Measurements from ENCODE around the gene TSBP1.

TSBP1 gene, protein sequence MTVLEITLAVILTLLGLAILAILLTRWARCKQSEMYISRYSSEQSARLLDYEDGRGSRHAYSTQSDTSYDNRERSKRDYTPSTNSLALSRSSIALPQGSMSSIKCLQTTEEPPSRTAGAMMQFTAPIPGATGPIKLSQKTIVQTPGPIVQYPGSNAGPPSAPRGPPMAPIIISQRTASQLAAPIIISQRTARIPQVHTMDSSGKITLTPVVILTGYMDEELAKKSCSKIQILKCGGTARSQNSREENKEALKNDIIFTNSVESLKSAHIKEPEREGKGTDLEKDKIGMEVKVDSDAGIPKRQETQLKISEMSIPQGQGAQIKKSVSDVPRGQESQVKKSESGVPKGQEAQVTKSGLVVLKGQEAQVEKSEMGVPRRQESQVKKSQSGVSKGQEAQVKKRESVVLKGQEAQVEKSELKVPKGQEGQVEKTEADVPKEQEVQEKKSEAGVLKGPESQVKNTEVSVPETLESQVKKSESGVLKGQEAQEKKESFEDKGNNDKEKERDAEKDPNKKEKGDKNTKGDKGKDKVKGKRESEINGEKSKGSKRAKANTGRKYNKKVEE

DNA sequence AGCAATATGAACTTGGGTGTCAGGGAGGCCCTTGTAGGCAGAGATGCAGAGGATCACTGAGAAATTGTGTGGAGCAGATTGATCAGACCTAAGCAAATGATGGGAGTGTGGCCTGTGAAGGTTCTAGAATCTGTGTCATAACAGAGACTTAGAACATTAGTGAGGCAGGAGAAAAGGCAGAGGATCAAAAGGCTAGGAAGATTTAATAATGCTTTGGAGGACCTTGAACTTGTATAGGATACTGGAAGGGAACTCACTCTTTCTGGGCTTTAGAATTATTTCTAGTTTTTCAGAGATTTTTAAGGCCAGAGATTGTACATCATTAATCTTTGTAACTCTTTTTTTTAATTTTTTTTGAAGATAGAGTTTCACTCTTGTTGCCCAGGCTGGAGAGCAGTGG lies at the start of gene TSBP1:
TSBP1 (minus strand) TSS at position 101 of the 400 bp plus-strand sequence. CDS start 197 bp downstream, outside the sequence.
- DNase-seq: no peak

DNA sequence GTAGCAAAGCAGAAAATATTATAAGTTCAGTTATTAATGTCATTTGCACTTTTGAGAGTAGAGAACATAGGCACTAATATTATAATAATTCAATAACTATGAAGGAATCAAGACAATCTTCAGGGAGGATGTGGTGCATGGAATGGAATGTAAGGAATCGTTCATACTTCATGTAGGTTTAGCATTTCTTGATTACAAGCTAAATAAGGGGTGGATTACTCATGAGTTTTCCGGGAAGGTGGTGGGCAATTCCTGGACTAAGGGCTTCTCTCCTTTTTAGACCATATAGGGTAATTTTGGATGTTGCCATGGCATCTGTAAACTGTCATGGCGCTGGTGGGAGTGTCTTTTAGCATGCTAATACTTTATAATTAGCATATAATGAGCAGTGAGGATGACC lies 44.3 kb upstream of the TSBP1 start:
- DNase-seq: no peak

DNA sequence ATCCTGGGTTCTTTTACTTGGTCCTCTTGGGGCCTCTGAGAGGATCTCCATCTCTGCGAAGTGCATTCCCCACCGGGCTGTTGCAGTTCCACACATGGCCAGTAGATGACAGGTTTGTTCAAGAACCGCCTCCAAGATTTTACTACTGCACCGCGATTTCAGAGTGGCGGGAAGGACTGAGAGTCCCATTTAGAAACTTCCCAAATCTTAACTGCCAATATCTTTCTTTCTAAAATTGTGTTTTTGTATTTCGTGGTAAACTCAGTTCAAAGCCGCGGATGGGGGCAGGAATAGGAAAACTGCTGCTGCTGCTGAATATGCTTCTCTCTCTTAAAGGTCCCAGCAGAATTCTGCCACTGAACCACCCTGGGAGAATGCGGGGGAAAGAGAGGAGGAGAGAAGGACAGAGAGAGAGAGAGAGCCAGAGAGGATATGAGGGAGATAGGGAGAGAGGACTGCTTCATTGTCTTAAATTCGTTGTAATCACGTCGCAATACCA lies 43.9 kb upstream of the TSBP1 start:
- peak; percentile 79 for DNase-seq

DNA sequence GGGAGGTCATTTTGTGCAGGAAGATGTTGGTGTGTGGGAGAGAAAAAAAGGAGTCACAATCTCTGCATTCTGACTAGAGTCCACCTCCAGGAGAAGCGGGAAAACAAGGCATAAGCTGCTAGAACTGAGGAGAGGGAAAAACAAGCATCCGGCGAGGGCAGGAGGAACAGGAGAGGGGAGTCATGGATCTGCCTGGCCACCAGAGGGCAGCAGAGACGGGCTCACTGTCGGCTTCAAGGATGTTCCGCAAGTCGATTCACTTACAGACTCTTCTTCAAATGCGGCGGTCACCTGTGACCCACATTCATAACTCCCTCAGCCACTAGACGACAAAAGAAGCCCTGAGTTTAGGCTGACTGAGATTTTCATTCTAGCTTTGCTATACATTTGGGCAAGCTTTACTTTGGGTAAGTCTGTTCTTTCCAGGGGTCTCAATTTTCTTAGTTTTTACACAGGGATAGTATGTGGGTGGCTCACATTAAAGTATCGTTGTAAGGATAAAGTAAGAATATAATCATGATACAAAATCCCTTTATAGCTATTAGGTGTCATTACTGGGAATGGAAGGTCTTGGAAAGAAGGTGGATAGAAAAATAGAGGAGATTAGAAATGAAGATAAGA lies 41.8 kb upstream of the TSBP1 start:
- peak; percentile 82 for DNase-seq

DNA sequence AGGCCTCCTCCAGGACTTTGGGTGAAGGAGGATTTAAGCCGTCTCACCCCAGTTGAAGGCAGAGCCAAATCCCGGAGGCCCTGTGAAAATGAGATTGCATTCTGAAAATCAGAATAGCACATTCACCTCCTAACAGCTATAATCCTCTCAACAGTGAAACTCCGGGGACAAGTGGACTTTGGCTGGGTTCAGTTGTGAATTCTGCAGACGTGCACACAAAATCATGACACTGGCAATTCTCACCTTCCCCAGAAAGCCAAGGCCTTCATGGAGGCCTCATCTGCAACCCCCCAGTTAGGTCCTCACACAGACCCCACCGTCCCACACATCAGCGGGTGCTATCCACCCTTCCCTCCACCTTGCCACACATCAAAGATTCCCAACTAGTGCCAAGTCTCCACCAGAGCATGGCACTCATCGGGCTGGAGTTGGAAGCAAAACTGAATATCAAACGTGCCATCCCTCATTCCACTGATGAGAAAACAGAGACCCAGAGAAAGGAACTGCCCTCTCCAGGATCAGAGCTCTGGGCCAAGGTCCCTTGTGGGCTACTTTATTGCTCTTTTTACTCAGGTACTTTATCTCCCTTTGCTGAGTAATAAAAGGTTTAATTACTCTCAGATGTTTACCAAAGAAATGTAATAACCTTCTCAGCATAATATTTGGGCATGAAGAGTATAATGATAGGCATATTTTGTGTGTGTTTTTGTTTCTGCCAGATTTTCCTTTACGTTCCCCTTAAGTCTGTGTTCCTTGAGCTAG lies 40.0 kb upstream of the TSBP1 start:
- no peak for DNase-seq

DNA sequence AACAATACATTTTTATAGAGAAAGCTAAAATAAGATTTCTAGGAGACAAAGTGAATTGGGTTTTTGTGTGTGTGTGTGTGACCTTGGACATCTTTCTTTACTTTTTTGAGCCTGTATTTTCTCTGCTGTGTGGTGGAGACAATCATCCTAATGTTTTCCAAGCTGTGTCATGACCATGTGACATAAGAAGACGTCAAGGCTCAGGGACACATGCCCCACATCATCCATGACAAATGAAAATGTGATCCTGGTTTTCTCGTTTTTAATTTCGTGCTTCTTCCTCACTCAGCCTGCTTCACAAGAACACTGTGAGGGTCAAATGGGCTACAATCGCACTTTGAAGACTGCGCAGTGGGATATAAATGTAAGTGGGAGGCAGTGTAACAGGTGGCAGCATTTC lies 39.2 kb upstream of the TSBP1 start:
- no peak for DNase-seq

DNA sequence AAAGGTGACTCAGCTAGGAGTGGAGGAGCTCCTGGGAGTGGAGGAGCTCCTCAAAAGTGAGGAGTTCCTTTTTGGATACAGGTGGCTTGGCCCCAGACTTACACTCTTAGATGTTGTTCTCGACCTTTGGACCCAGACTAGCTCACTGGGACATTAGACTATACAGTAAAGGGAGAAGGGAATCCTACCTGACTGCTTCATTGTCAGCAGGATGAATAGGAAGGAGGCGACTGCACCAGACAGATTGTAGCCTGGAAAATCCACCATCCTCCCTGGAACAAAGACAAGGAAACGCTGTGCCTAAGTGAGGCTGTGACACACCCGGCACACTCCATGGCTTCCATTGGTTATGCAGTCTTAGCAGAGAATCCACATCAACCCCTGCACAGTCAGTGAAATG lies 35.2 kb upstream of the TSBP1 start, which contains the start of gene BTNL2:
BTNL2 (minus strand) TSS at position 325 of the 400 bp plus-strand sequence; CDS start at position 267, 58 bp downstream.
- DNase-seq: no peak

DNA sequence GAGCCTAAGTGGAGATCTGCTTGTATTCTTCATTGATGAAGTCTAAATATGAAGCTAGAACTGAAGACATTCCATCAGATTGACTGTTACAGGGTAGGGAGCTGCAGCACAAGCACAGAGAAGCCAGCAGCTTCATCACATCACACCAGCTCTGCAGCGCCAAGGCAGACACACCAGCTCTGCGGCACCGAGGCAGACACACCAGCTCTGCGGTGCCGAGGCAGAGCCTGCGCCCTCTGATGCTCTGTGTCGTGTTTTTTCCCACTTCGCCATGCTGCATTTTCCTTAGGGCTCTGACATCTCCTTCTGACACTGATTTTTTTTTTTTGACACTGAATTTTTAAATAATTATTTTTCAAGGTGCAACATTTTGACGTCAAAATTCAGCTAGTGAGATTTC lies 34.5 kb upstream of the TSBP1 start:
- no peak for DNase-seq

DNA sequence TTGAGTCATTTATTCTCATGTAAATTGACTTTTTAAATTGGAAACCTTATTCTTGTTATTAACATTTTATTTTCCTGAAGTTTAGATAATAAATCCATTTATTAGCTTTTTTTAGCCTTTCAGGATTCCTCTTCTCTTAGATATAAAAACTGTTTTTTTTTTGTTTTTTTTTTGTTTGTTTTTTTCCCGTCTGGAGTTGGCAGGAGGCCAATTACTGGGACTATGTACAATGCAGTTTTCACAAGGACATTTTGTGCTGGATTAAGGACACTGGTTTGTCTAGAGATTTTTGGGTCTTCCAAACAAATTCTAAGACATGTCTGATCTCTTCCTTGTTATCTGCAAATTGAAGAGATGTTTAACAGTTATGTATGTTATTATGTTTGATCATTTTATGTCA lies 34.0 kb upstream of the TSBP1 start:
- no peak for DNase-seq

DNA sequence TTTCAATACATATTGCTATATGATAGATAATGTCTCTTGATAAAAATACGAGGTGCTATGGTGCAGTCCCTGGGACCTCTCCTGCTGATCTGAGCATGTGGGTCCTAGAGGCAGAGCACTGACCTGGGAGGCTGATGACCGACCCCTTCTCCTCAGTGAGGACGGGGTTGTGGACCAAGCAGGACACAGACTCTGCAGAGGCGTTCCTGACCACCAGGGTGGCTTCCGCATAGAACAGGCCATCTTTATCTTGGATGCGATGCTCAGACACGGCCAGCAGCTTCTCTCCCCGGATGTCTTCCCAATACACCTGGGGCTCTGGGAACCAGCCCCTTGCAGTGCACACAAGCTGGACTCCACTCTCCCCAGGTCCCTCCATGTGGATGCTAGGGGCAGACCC lies 31.1 kb upstream of the TSBP1 start:
- DNase-seq: no peak

DNA sequence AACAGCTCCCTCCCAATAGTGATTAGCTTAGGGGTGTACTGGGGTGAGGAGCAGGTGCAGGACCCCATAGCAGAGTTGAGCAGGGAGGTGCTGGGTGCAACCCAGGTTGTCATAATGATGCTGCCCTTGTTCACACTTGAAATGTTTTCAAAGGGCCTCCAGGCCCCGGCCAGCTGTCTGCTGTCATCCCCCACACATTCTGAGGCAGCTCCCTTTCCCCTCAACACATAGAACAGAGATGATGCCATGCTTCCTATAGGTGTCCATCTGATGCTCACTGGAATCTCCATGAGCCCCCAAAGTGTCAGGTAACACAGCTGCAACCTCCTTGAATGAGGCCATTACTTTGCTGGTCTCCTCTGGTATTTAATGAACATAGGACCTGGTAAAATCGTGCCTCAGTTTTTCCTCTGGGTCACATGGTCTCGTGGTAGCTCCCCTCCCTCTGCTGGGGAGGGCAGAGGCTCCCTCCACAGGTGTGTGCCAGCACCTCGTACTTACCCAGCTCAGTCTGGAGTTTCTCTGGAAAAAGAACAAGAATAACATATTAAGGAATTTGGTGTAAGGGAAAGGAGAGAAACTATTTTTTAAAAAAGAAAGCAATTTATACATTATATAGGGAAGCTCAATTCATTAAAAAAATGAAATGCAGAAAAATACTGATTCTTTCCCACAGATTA lies 29.7 kb upstream of the TSBP1 start:
- DNase-seq: no peak

DNA sequence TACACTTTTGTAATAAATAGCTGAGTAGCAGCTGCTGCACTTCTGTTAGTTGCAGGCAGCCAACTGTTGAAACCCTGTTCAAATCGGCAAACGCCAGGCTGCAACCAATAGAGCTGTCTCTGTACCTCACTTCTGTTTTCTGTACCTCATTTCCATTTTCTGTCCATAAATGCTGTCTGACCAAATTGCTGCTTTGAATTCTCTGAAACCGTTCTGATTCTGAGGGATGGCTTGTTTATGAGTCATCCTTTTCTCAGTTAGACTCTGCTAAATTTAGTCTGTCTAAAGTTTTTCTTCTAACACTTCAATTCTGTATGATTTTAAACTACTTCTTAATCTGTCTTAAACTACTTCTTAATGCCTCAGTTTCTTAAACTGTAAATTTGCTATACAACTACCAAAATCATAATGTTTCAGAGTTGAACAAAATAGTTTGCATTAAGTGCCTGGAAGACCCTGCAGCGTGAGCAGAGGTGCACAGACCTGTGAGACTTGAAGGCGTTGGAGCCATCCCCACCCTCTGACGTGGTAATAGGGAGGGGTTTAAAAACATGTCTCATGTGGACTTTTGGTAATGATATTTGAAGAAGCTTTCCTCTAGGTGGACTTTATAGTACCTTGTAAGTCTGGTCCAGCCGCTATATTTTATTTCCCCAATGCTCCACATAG lies 25.7 kb upstream of the TSBP1 start:
- DNase-seq: peak; percentile 58

DNA sequence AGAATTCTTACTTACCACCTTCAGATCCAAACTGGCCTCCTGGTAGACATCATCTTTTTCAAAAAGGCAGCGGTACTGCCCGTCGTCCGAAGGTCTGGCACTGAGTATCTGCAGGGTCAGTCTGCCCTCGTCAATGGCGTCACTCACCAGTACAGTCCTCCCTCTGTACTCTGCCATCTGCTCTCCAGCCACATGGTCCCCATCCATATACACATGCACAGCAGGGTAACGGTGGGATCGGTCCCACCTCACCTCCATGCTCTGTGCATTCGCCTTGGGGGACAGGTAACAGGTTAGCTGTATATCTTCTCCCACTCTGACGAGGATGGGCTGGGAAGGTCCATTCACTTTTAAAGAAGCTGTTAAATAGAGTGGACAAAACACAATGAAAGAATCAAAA lies 24.3 kb upstream of the TSBP1 start:
- DNase-seq: no peak

DNA sequence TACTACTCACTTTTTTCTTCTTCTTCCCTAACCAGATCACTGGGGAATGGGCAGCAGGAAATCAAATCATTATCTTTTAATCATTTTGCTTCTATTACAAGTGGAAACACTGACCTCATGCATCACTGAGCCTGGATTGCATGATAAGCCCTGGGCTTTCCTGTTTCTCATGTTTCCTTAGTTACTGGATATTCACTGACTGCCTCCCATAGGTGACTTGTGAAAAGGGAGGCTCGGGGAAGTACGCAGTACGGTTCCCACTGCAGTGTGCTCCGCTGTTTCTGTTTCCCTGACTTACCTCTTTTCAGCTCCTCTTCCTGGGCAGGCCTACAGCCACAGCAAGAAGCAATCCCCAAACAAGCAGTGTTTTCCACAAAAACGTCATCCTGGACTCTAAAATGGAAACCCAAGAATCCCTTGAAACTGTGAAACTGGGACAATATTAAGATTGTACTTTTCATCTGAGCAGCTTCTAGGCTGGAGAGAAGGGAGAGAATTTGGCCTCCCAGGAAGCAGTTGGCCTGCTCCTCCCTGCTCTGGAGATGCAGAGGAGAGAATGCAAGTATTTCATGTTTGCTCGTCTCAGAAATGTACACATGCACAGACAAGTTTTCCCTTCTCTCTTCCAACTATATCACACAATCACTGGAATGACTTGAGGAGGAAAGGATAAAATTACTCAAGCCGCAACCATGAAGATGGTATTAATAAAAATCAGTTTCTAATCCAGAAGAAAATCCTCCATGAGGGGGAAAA lies 22.1 kb upstream of the TSBP1 start:
- no peak for DNase-seq

DNA sequence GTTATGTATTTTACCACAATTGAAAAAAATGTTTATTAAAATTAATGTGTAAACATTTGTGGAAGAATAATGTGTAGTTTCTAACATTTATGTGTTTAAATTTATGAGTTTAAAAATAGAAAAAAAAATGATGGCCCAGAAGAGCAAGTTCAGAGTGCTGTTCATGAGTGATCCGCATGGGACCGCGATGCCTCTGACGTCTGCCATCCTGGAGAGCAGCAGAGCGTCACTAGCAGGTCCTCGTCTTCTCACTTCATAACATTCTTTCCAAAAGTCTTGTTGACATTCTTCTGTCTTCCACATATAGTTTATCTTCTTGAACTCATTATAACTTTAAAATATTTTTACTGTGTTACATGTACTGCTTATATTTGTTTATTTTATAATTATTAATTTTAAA lies 19.8 kb upstream of the TSBP1 start:
- DNase-seq: no peak

DNA sequence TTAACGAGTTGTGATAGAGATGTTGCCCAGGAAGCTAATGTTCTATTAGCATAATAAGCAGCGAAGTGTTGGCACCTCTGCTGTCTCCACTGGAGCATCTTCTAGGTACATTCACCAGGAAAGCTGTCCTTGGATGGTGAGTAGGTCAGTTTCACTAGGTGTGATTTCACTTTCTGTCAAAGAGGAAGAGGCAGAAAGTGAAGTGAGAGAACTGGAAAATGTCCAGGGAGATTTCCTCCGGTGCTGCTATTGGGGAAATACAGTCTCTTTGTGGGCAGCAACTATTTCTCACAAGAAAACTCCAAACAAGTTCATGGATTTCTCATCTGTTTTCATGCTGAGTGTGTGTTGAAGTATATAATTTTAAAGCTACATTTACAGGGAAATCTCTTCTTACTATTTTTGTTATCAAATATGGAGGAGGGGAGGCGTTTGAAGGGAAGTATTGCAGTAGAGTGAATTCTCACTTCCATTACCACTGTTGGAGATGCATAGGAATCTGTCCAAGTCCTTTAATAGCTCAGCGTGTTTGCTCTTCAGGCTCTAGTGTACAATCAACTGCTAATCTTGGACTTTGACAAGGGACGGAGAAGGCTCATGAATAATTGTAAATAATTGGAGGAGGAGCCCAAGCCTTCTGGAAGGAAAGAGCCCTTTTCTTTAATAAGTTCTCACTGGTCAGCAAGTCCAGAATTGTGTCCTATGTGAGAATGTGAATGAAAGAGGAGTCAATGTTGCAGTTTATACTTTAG lies 16.1 kb upstream of the TSBP1 start:
- DNase-seq: no peak

DNA sequence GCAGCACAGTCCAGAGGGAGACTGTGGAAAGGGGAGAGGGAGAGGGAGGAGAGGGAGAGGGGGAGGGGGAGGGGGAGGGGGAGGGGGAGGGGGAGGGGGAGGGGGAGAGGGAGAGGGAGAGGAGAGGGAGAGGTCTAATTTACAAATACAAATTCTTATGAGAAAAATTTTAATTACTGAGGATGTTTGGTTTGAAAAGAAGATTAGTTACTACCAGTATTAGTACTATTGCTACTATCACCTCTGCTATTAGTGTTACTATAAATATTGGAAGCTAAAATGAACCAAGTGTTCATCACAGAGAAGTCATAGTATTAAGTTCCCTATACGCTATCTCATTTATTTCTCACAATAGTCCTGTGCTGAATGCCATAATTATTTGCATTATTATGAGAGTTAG lies 14.3 kb upstream of the TSBP1 start:
- no peak for DNase-seq

DNA sequence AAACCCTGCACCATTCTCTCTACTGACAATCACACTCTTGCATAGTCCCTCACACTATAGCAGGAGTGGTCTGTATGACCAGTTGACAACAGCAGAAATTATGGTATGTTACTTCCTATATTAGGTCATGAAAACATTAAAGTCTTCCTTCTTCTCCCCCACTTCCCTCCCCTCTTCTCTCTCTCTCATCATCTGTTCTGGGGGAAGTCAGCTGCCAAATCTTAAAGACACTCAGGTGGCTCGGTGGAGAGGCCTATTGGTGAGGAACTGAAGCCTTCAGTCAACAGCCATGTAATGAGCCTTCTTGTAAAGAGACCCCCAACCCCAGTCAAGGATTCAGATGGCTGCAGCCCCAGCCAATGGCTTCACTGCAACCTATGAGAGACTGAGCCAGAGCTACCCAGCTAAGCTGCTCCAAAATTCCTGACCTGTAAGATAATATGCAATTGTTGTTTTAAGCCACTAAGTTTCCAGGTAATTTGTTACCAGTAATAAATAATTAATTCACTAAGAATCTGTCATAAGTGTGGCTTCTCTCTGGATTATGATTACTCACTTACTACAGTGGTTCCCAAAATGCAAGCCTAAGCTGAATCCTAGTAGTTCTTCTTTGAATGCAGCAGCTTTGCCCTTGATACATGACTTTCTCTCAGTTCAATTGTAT lies 11.2 kb upstream of the TSBP1 start:
- no peak for DNase-seq

DNA sequence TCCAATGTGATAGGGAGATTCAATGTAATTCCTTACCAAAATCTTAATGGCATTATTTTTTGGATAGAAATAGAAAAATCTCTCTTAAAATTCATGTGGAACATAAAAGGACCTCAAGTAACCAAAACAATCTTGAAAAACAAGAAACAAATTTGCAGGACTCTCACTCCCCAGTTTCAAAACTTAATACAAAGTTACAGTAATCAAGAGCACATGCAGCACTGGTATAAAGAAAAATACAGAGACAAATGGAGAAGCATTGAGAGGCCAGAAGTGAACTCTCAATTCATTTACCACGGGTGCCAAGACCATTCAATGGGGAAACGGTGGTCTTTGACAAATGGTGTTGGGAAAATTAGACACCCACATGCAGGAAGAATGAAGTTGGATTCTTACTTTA lies 7.8 kb upstream of the TSBP1 start:
- no peak for DNase-seq
